H1 (cell line): ENCODE data around the gene KERA. TPM values are rescaled to one million over a fixed set of nuclear protein-coding genes. Genes with fewer than 3 reads are reported as not detected.

Source experiments
- CTCF ChIA-PET: fragments of 300-600 bp; sonication (Branson Sonifier 250); formaldehyde crosslinking; loops from one replicate; lab custom pipeline; 2021; ENCODE audit not compliant: partially characterized antibody; lab: Charles Lee
- POLR2A ChIA-PET: fragments of 300-600 bp; sonication (Branson Sonifier 250); formaldehyde crosslinking; loops from one replicate; lab custom pipeline; 2021; ENCODE audit warnings: inconsistent platforms; ENCODE audit not compliant: partially characterized antibody; lab: Charles Lee
- DNase-seq, 2 experiments: peaks; one replicate each; pipeline versions ENCODE4 v3.0.0 to v3.0.0-alpha.2; 2010 to 2022; ENCODE audit warnings: low spot score in 2 of 2, low read depth in 1 of 2, mixed read lengths in 1 of 2
- FAIRE-seq: peaks from 2 replicates; lab custom pipeline; 2011; peaks lifted over from hg19 to GRCh38; lab: Jason Lieb, UNC
- H2AFZ ChIP-seq: 2 replicates; pipeline ENCODE4 v1.8.1; 2012; ENCODE audit warnings: low read length, inconsistent platforms
- H2AK5ac ChIP-seq: 2 replicates; pipeline ENCODE4 v1.6.1; 2013; ENCODE audit warnings: low read depth, low read length
- H2BK120ac ChIP-seq: replicated peaks from 2 replicates; pipeline ENCODE3; 2013; ENCODE audit warnings: low read depth, low read length, inconsistent platforms
- H2BK12ac ChIP-seq: 2 replicates; pipeline ENCODE4 v1.6.1; 2013; ENCODE audit warnings: low read depth, low read length
- H2BK15ac ChIP-seq: 2 replicates; pipeline ENCODE4 v1.6.1; 2013; ENCODE audit warnings: low read length
- H2BK20ac ChIP-seq: 2 replicates; pipeline ENCODE4 v1.6.1; 2013; ENCODE audit warnings: low read length
- H2BK5ac ChIP-seq: 2 replicates; pipeline ENCODE4 v1.6.1; 2013; ENCODE audit warnings: low read depth, low read length
- H3K14ac ChIP-seq: 2 replicates; pipeline ENCODE4 v1.6.1; 2013; ENCODE audit warnings: inconsistent platforms; ENCODE audit not compliant: insufficient read length
- H3K18ac ChIP-seq: 2 replicates; pipeline ENCODE4 v1.6.1; 2013; ENCODE audit warnings: low read length; ENCODE audit errors: extremely low read depth
- H3K23ac ChIP-seq: 2 replicates; pipeline ENCODE4 v1.6.1; 2013; ENCODE audit warnings: inconsistent platforms; ENCODE audit not compliant: insufficient read length
- H3K23me2 ChIP-seq: 2 replicates; pipeline ENCODE4 v1.6.1; 2013; ENCODE audit warnings: low read depth, low read length
- H3K27ac ChIP-seq: 2 replicates; pipeline ENCODE4 v1.6.1; 2011; ENCODE audit warnings: low read depth, low read length, inconsistent platforms
- H3K27me3 ChIP-seq, 4 experiments: replicated peaks in 1 of 4; 1 replicate in 1 of 4; 2 replicates in 3 of 4; pipeline versions ENCODE4 v1.6.1 to v1.8.1; 2011 to 2013; ENCODE audit warnings: low read length in 3 of 4, mild to moderate bottlenecking in 3 of 4, inconsistent platforms in 2 of 4, mixed read lengths in 2 of 4, moderate library complexity in 1 of 4; ENCODE audit not compliant: control insufficient read depth in 3 of 4, insufficient read depth in 3 of 4; ENCODE audit errors: extremely low read depth in 1 of 4
- H3K36me3 ChIP-seq, 4 experiments: 2 replicates each; pipeline versions ENCODE4 v1.6.1 to v1.8.1; 2011 to 2013; ENCODE audit warnings: mild to moderate bottlenecking in 4 of 4, low read length in 3 of 4, moderate library complexity in 2 of 4, control low read depth in 1 of 4, inconsistent platforms in 1 of 4; ENCODE audit not compliant: insufficient read depth in 4 of 4, control insufficient read depth in 2 of 4
- H3K4ac ChIP-seq: replicated peaks from 2 replicates; pipeline ENCODE3; 2013; ENCODE audit warnings: low read length, low read depth, mixed read lengths, inconsistent platforms; ENCODE audit not compliant: insufficient read length
- H3K4me1 ChIP-seq, 4 experiments: replicated peaks in 1 of 4; 1 replicate in 1 of 4; 2 replicates in 3 of 4; pipeline versions ENCODE4 v1.6.1 to v1.8.1; 2011 to 2013; ENCODE audit warnings: low read length in 3 of 4, inconsistent platforms in 2 of 4, mixed read lengths in 1 of 4; ENCODE audit not compliant: insufficient read depth in 4 of 4, control insufficient read depth in 3 of 4
- H3K4me2 ChIP-seq, 2 experiments: 2 replicates each; pipeline versions ENCODE4 v1.6.1 to v1.8.1; 2011 to 2013; ENCODE audit warnings: low read depth in 2 of 2, low read length in 2 of 2, control low read depth in 1 of 2, inconsistent platforms in 1 of 2, mild to moderate bottlenecking in 1 of 2; ENCODE audit not compliant: insufficient read depth in 1 of 2
- H3K4me3 ChIP-seq, 4 experiments: fragments of 200-600, 300-600 bp in 1 of 4; sonication (generic), shearing (Covaris generic), sonication (Bioruptor Twin) in 1 of 4; 2 replicates each; pipeline versions ENCODE4 v1.5.1 to v1.8.1; 2011 to 2016; ENCODE audit warnings: low read length in 4 of 4, low read depth in 3 of 4, control low read depth in 2 of 4, inconsistent platforms in 2 of 4, mild to moderate bottlenecking in 2 of 4, mixed read lengths in 1 of 4, moderate library complexity in 1 of 4; ENCODE audit not compliant: insufficient read depth in 2 of 4; ENCODE audit errors: extremely low read depth in 1 of 4
- H3K56ac ChIP-seq: replicated peaks from 2 replicates; pipeline ENCODE3; 2013; ENCODE audit warnings: low read depth, mild to moderate bottlenecking, mixed read lengths, low read length, inconsistent platforms; ENCODE audit not compliant: insufficient read length
- H3K79me1 ChIP-seq: 2 replicates; pipeline ENCODE4 v1.6.1; 2013; ENCODE audit warnings: low read depth, low read length, control low read depth
- H3K79me2 ChIP-seq, 2 experiments: 2 replicates each; pipeline versions ENCODE4 v1.6.1 to v1.8.1; 2012 to 2013; ENCODE audit warnings: low read length in 2 of 2, mild to moderate bottlenecking in 2 of 2, inconsistent platforms in 1 of 2; ENCODE audit not compliant: insufficient read depth in 2 of 2, control insufficient read depth in 1 of 2
- H3K9ac ChIP-seq, 4 experiments: replicated peaks in 1 of 4; 1 replicate in 1 of 4; 2 replicates in 3 of 4; pipeline versions ENCODE4 v1.6.1 to v1.8.1; 2011 to 2013; ENCODE audit warnings: low read depth in 3 of 4, low read length in 3 of 4, control low read depth in 2 of 4, mild to moderate bottlenecking in 2 of 4, moderate library complexity in 2 of 4, inconsistent platforms in 1 of 4; ENCODE audit errors: extremely low read depth in 1 of 4
- H3K9me3 ChIP-seq, 2 experiments: 2 replicates each; pipeline versions ENCODE4 v1.6.1 to v1.8.1; 2012 to 2013; ENCODE audit warnings: mild to moderate bottlenecking in 2 of 2, moderate library complexity in 2 of 2, control low read depth in 1 of 2, inconsistent platforms in 1 of 2, low read depth in 1 of 2, low read length in 1 of 2, mixed read lengths in 1 of 2; ENCODE audit not compliant: insufficient read depth in 2 of 2
- H4K20me1 ChIP-seq, 2 experiments: replicated peaks in 1 of 2; 2 replicates each; pipeline versions ENCODE3 to v1.8.1; 2011 to 2013; ENCODE audit warnings: inconsistent platforms in 2 of 2, low read length in 2 of 2, mild to moderate bottlenecking in 1 of 2; ENCODE audit not compliant: insufficient read depth in 2 of 2, control insufficient read depth in 1 of 2
- H4K5ac ChIP-seq: 2 replicates; pipeline ENCODE4 v1.6.1; 2013; ENCODE audit warnings: low read length, low read depth, mixed read lengths, inconsistent platforms; ENCODE audit not compliant: insufficient read length
- H4K8ac ChIP-seq: 2 replicates; pipeline ENCODE4 v1.8.0; 2013; ENCODE audit warnings: mild to moderate bottlenecking, moderate library complexity, low read length, inconsistent platforms; ENCODE audit not compliant: insufficient read depth; ENCODE audit errors: extremely low read depth
- H4K91ac ChIP-seq: replicated peaks from 2 replicates; pipeline ENCODE3; 2013; ENCODE audit warnings: low read length, mixed read lengths, inconsistent platforms; ENCODE audit not compliant: insufficient read length
- BACH1 ChIP-seq: IDR thresholded peaks from 2 replicates; pipeline ENCODE4 v1.6.1; 2012; ENCODE audit warnings: low read length, improper control_type of control experiment
- HDAC2 ChIP-seq, 2 experiments: fragments of 300-600 bp in 1 of 2; sonication (generic) in 1 of 2; IDR thresholded peaks; 2 replicates each; pipeline ENCODE4 v1.6.1; 2011 to 2012; ENCODE audit warnings: low read depth in 2 of 2, low read length in 2 of 2, mild to moderate bottlenecking in 2 of 2, moderate library complexity in 2 of 2, borderline replicate concordance in 1 of 2, inconsistent platforms in 1 of 2
- KDM1A ChIP-seq: fragments of 200-600, 300-600 bp; sonication (generic); IDR thresholded peaks from 2 replicates; pipeline ENCODE4 v1.7.1; 2016; ENCODE audit warnings: mild to moderate bottlenecking, low read length, borderline replicate concordance
- RBBP5 ChIP-seq: IDR thresholded peaks from 2 replicates; pipeline ENCODE4 v1.7.1; 2012; ENCODE audit warnings: low read depth, mild to moderate bottlenecking, inconsistent platforms, low read length, moderate library complexity, borderline replicate concordance
- RFX5 ChIP-seq: IDR thresholded peaks from 2 replicates; pipeline ENCODE4 v1.6.1; 2011; ENCODE audit warnings: low read depth, low read length, improper control_type of control experiment, borderline replicate concordance
- SAP30 ChIP-seq: fragments of 300-600 bp; sonication (generic); IDR thresholded peaks from 2 replicates; pipeline ENCODE4 v1.7.1; 2012; ENCODE audit warnings: low read length, moderate library complexity, mild to moderate bottlenecking, inconsistent platforms; ENCODE audit not compliant: insufficient read depth, insufficient replicate concordance
- SIN3A ChIP-seq, 2 experiments: IDR thresholded peaks in 1 of 2; conservative IDR thresholded peaks in 1 of 2; 2 replicates each; pipeline ENCODE4 v1.6.1; 2011 to 2012; ENCODE audit warnings: low read length in 2 of 2, improper control_type of control experiment in 1 of 2, low read depth in 1 of 2, mild to moderate bottlenecking in 1 of 2
- TBP ChIP-seq: IDR thresholded peaks from 2 replicates; pipeline ENCODE4 v1.6.1; 2011; ENCODE audit warnings: low read depth, low read length, improper control_type of control experiment
- TCF12 ChIP-seq: IDR thresholded peaks from 2 replicates; pipeline ENCODE4 v1.6.1; 2011; ENCODE audit warnings: low read depth, mild to moderate bottlenecking, low read length
- USF2 ChIP-seq: IDR thresholded peaks from 2 replicates; pipeline ENCODE4 v1.6.1; 2011; ENCODE audit warnings: low read length, improper control_type of control experiment
- polyA plus RNA-seq, 7 experiments: library from polyadenylated mRNA; depleted of rRNA in 3 of 7; stranded (reverse) in 5 of 7; unstranded in 2 of 7; fragments of >200 nt in 5 of 7; fragments of 200-250 nt in 2 of 7; gene quantifications; 1 replicate in 5 of 7; 2 replicates in 1 of 7; 4 replicates in 1 of 7; pipeline versions ENCODE4 v1.2.1 to v1.2.3, GENCODE V29; 2011 to 2013; ENCODE audit warnings: missing spikeins in 2 of 7, mixed read lengths in 2 of 7
- total RNA-seq: library from RNA; stranded (reverse); fragmentation: NEBNext Ultra II Directional; extraction: Animal tissue kit (Norgen Biotek cat#: 25700); gene quantifications from 2 replicates; pipeline ENCODE4 v1.2.1, GENCODE V29; 2021

Gene KERA
- total and polyA plus RNA-seq, 2 of the 8 experiments (the other 6 are each of a cell fraction or from before 2014, with no cell fraction given), result not detected

- H4K20me1 ChIP-seq, result no peaks in the 10 kb centered on the region
- TF ChIP-seq BACH1, result no peak
- TF ChIP-seq TCF12, result no peak
- TF ChIP-seq HDAC2 (IDR thresholded peaks at IDR 0.05; ENCODE audit: borderline replicate concordance in 1 of 2, low read depth in 2 of 2, low read length in 2 of 2), result no peak
- no peak for TF ChIP-seq RBBP5
- TF ChIP-seq TBP, result no peak
- TF ChIP-seq RFX5, result no peak
- TF ChIP-seq SIN3A (conservative IDR thresholded peaks at IDR 0.05 in 1 of 2, IDR thresholded peaks at IDR 0.05 in 1 of 2; ENCODE audit: low read depth in 1 of 2, low read length in 2 of 2), result no peak
- no peak for TF ChIP-seq USF2
- TF ChIP-seq SAP30, result no peak
- TF ChIP-seq KDM1A, result no peak
- TF ChIP-seq, all 59 proteins: peak for 0
- no peak overlapping the region for H2BK15ac ChIP-seq
- H3K9ac ChIP-seq, result no peak overlapping the region
- H3K27me3 ChIP-seq, result no peaks in the 10 kb centered on the region
- no peaks in the 10 kb centered on the region for H3K23me2 ChIP-seq
- FAIRE-seq (no peak), DNase-seq (no peak)
- H3K36me3 ChIP-seq, result no peaks in the 10 kb centered on the region
- H3K4me2 ChIP-seq, result no peak overlapping the region
- no peak overlapping the region for H3K4me3 ChIP-seq
- CTCF ChIA-PET, result no interaction called here
- no peak overlapping the region for H3K56ac ChIP-seq
- no peak overlapping the region for H3K23ac ChIP-seq
- POLR2A ChIA-PET, result no interaction called here
- no peak overlapping the region for H3K4ac ChIP-seq
- no peaks in the 10 kb centered on the region for H3K9me3 ChIP-seq
- no peak overlapping the region for H2BK12ac ChIP-seq
- no peak overlapping the region for H2AFZ ChIP-seq
- H2BK120ac ChIP-seq, result no peak overlapping the region
- H4K5ac ChIP-seq, result no peak overlapping the region
- no peak overlapping the region for H2BK5ac ChIP-seq
- no peak overlapping the region for H4K91ac ChIP-seq
- H3K18ac ChIP-seq, result no peak overlapping the region
- H3K79me1 ChIP-seq, result no peaks in the 10 kb centered on the region
- no peak overlapping the region for H3K27ac ChIP-seq
- no peak overlapping the region for H4K8ac ChIP-seq
- H3K79me2 ChIP-seq, result no peaks in the 10 kb centered on the region
- no peaks in the 10 kb centered on the region for H3K4me1 ChIP-seq
- H2BK20ac ChIP-seq, result no peak overlapping the region
- no peak overlapping the region for H2AK5ac ChIP-seq
- no peak overlapping the region for H3K14ac ChIP-seq
These were observed 45.3 kb upstream of the KERA start for GRCh38 chr12:91103101-91103500.
